Occipital lobe (tissue), 2 donors: Measurements from ENCODE around the gene MCTP2. TPM values are rescaled to one million over a fixed set of nuclear protein-coding genes. Genes with fewer than 3 reads are reported as not detected.
"Not testable (repeated sequence)": the region's sequence is repeated elsewhere in the genome, so short reads cannot be mapped to it uniquely, and the experiment has no call there.

Experiments used
- DNase-seq: peaks from one replicate; lab custom pipeline; 2025; lab: John Stamatoyannopoulos, UW
- total RNA-seq: library from RNA; depleted of rRNA; stranded (reverse); fragments of >200 nt; gene quantifications from one replicate; pipeline ENCODE4 v1.2.3, GENCODE V29; 2014

The MCTP2 gene
- total RNA-seq, 1 donor from 2014 or later = 0.62 TPM

GRCh38 chr15:94235041-94235440 lies 3.7 kb downstream of the MCTP2 start:
- DNase-seq = no peak

GRCh38 chr15:94235646-94236045 lies 4.3 kb downstream of the MCTP2 start:
- DNase-seq = no peak

GRCh38 chr15:94236608-94237007 lies 5.2 kb downstream of the MCTP2 start:
- DNase-seq = no peak

GRCh38 chr15:94237903-94238302 lies 6.5 kb downstream of the MCTP2 start:
- DNase-seq = no peak

- no peak for DNase-seq
These were observed 7.3 kb downstream of the MCTP2 start for GRCh38 chr15:94238539-94239118.

- DNase-seq = no peak
These were observed 8.1 kb downstream of the MCTP2 start for GRCh38 chr15:94239474-94239873.

- no peak for DNase-seq
These were observed 9.1 kb downstream of the MCTP2 start for GRCh38 chr15:94240480-94240879.

- DNase-seq = no peak
These were observed 10.9 kb downstream of the MCTP2 start for GRCh38 chr15:94242257-94242656.

- not testable (repeated sequence) for DNase-seq
These were observed 11.6 kb downstream of the MCTP2 start for GRCh38 chr15:94243003-94243402.

GRCh38 chr15:94243418-94243817 lies 12.1 kb downstream of the MCTP2 start:
- no peak for DNase-seq

- DNase-seq = no peak
These were observed 14.7 kb downstream of the MCTP2 start for GRCh38 chr15:94246016-94246415.

- no peak for DNase-seq
These were observed 16.7 kb downstream of the MCTP2 start for GRCh38 chr15:94247789-94248638.

GRCh38 chr15:94250801-94251200 lies 19.4 kb downstream of the MCTP2 start:
- DNase-seq = no peak

GRCh38 chr15:94252223-94252766 lies 20.9 kb downstream of the MCTP2 start:
- DNase-seq = no peak

- no peak for DNase-seq
These were observed 21.6 kb downstream of the MCTP2 start for GRCh38 chr15:94252906-94253491.

- DNase-seq = no peak
These were observed 22.4 kb downstream of the MCTP2 start for GRCh38 chr15:94253742-94254141.

GRCh38 chr15:94255540-94255939 lies 24.2 kb downstream of the MCTP2 start:
- DNase-seq = no peak

- DNase-seq = no peak
These were observed 25.1 kb downstream of the MCTP2 start for GRCh38 chr15:94256511-94256910.

- not testable (repeated sequence) for DNase-seq
These were observed 26.4 kb downstream of the MCTP2 start for GRCh38 chr15:94257776-94258175.

- DNase-seq = no peak
These were observed 26.9 kb downstream of the MCTP2 start for GRCh38 chr15:94258246-94258645.

GRCh38 chr15:94259121-94259751 lies 27.9 kb downstream of the MCTP2 start:
- no peak for DNase-seq

GRCh38 chr15:94259863-94260262 lies 28.5 kb downstream of the MCTP2 start:
- no peak for DNase-seq
